PFSK-1 (cell line): ENCODE measurements around the gene CRISPLD2.

ENCODE experiments used
- FOXP2 ChIP-seq: optimal IDR thresholded peaks from 2 replicates; pipeline ENCODE3; 2011; ENCODE audit warnings: borderline replicate concordance, control low read depth, inconsistent platforms; ENCODE audit not compliant: insufficient read depth; ENCODE audit errors: extremely low read length, extremely low read depth
- POLR2AphosphoS5 ChIP-seq: IDR thresholded peaks from 2 replicates; pipeline ENCODE4 v1.6.1; 2012; ENCODE audit warnings: low read depth, mild to moderate bottlenecking, control low read depth, low read length, moderate library complexity
- SIN3A ChIP-seq: IDR thresholded peaks from 2 replicates; pipeline ENCODE4 v1.6.1; 2012; ENCODE audit warnings: mild to moderate bottlenecking, low read length, moderate library complexity, borderline replicate concordance; ENCODE audit not compliant: insufficient read depth
- TAF1 ChIP-seq: IDR thresholded peaks from 2 replicates; pipeline ENCODE4 v1.6.1; 2012; ENCODE audit warnings: low read length, control low read depth, borderline replicate concordance; ENCODE audit not compliant: insufficient read depth
- TF ChIP-seq, protein P1 (sequence below), 2 experiments: IDR thresholded peaks; 2 replicates each; pipeline versions ENCODE4 v1.6.1 to v1.8.0; 2011 to 2012; ENCODE audit warnings: low read depth in 2 of 2, low read length in 2 of 2, control low read depth in 1 of 2, inconsistent platforms in 1 of 2, mild to moderate bottlenecking in 1 of 2, moderate library complexity in 1 of 2; ENCODE audit not compliant: insufficient read depth in 1 of 2

- TF ChIP-seq POLR2AphosphoS5, result no peak
- no peak for TF ChIP-seq TAF1
- TF ChIP-seq, protein P1, sequence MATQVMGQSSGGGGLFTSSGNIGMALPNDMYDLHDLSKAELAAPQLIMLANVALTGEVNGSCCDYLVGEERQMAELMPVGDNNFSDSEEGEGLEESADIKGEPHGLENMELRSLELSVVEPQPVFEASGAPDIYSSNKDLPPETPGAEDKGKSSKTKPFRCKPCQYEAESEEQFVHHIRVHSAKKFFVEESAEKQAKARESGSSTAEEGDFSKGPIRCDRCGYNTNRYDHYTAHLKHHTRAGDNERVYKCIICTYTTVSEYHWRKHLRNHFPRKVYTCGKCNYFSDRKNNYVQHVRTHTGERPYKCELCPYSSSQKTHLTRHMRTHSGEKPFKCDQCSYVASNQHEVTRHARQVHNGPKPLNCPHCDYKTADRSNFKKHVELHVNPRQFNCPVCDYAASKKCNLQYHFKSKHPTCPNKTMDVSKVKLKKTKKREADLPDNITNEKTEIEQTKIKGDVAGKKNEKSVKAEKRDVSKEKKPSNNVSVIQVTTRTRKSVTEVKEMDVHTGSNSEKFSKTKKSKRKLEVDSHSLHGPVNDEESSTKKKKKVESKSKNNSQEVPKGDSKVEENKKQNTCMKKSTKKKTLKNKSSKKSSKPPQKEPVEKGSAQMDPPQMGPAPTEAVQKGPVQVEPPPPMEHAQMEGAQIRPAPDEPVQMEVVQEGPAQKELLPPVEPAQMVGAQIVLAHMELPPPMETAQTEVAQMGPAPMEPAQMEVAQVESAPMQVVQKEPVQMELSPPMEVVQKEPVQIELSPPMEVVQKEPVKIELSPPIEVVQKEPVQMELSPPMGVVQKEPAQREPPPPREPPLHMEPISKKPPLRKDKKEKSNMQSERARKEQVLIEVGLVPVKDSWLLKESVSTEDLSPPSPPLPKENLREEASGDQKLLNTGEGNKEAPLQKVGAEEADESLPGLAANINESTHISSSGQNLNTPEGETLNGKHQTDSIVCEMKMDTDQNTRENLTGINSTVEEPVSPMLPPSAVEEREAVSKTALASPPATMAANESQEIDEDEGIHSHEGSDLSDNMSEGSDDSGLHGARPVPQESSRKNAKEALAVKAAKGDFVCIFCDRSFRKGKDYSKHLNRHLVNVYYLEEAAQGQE (IDR thresholded peaks at IDR 0.05; ENCODE audit: insufficient read depth in 1 of 2, low read depth in 2 of 2, low read length in 2 of 2), result no peak
- no peak for TF ChIP-seq SIN3A
- no peak for TF ChIP-seq FOXP2
Measured at GRCh38 chr16:84828322-84828721, 8.5 kb downstream of the CRISPLD2 start.
